ENCODE data around the gene GRHL1. TPM values are rescaled to one million over a fixed set of nuclear protein-coding genes. Genes with fewer than 3 reads are reported as not detected.

GRHL1 gene
- total RNA-seq, 1 experiment from 2014 or later = 11.6 TPM

DNA sequence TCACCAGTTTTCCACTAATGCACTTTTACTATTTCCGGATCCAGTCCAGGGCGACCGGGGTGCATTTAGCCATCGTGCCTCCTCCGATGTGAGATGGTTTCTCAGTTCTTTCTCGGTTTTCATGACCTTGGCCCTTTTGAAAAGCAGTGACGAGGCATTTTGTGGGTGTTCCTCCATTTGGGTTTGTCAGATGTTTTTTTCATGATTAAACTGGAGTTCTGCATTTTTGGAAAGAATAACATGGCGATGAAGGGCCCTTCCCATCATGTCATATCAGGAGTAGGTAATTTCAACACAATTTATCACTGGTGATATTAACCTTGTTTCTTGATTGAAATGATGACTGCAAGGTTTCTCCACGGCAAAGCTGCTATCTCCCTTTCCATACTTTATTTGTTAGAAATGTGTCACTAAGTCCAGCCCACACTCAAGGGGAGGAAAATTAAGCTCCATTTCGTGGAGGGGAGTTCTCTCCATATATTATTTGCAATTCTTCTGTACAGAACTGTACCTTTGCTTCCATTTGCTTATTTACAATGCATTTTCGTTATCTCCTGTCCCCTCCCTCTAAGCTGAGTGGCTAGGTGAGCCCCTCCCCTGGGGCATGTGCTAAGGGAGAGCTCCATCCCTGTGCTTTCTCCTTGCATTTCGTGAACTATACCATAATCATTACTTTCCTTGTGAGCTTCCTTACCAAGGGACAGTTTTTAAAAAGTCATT is 83.0 kb downstream of the GRHL1 start:
- no peaks in the 10 kb centered on the region for H3K27me3 ChIP-seq (replicated peaks; ENCODE audit: control insufficient read depth, insufficient read depth, low read length)
- H3K9me3 Mint-ChIP-seq (ENCODE audit: unreplicated experiment) = no peaks in the 10 kb centered on the region
- H3K4me1 Mint-ChIP-seq (ENCODE audit: low read depth, unreplicated experiment) = peaks cover 15% of the 10 kb centered on the region
- ChIA-PET CTCF (interaction anchor here (1.3 kb wide), 1 partner anchor 50 kb away, joined by 4 read pairs; no protein-coding TSS in a partner anchor), POLR2A (interaction anchor here (0.8 kb wide), 1 partner anchor 10 kb away, joined by 3 read pairs; no protein-coding TSS in a partner anchor)
- DNase-seq = no peak
- H3K27ac Mint-ChIP-seq (ENCODE audit: unreplicated experiment) = no peak overlapping the region
- H3K27me3 Mint-ChIP-seq (ENCODE audit: insufficient read depth, unreplicated experiment) = no peaks in the 10 kb centered on the region
- no peak overlapping the region for H3K4me3 Mint-ChIP-seq (ENCODE audit: unreplicated experiment)
- no peaks in the 10 kb centered on the region for H3K9me3 ChIP-seq
- intact Hi-C loops (cut with micrococcal nuclease; ENCODE audit: unreplicated experiment) = no loop called here
- no peak overlapping the region for H3K4me3 ChIP-seq (ENCODE audit: low read depth, low read length)
- BruUV-seq (replicated peaks) = no TSS peak
- no peaks in the 10 kb centered on the region for H3K36me3 Mint-ChIP-seq (ENCODE audit: insufficient read depth, unreplicated experiment)
- no peak for TF ChIP-seq CTCF (IDR thresholded peaks at IDR 0.05; ENCODE audit: insufficient read depth in 1 of 2, low read depth in 1 of 2, low read length in 1 of 2, severe bottlenecking in 1 of 2, unreplicated experiment in 1 of 2)
- H3K36me3 ChIP-seq (ENCODE audit: control insufficient read depth, insufficient read depth, low read length) = no peaks in the 10 kb centered on the region
- H3K4me1 ChIP-seq = no peaks in the 10 kb centered on the region

DNA sequence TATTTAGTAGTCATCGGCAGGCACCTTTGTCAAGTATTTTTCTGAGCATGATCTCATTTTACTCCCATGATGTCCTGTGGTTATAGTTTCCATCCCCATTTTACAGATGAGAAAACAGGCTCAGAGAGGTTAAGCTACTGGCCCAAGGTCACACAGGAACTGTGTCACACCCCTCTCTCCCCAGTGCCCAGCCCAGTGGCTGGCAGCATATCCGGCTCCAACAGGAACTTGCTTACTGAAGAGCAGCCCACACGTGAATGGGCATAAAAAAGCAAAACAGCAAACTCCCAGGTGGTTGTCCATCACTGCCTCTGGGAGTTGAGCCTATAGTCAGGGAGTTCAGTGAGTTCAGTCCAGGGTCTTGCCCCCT is 83.5 kb downstream of the GRHL1 start:
- H3K27me3 Mint-ChIP-seq (ENCODE audit: insufficient read depth, unreplicated experiment) = no peaks in the 10 kb centered on the region
- Histone ChIP-seq H3K4me1 (no peaks in the 10 kb centered on the region), H3K9me3 (no peaks in the 10 kb centered on the region), H3K4me3 (ENCODE audit: low read depth, low read length) (no peak overlapping the region), H3K27me3 (replicated peaks; ENCODE audit: control insufficient read depth, insufficient read depth, low read length) (no peaks in the 10 kb centered on the region), H3K36me3 (ENCODE audit: control insufficient read depth, insufficient read depth, low read length) (no peaks in the 10 kb centered on the region)
- H3K4me3 Mint-ChIP-seq (ENCODE audit: unreplicated experiment) = no peak overlapping the region
- DNase-seq = no peak
- peaks cover 11% of the 10 kb centered on the region for H3K4me1 Mint-ChIP-seq (ENCODE audit: low read depth, unreplicated experiment)
- no peak overlapping the region for H3K27ac Mint-ChIP-seq (ENCODE audit: unreplicated experiment)
- CTCF ChIA-PET = interaction anchor here (1.3 kb wide), 1 partner anchor 51 kb away, joined by 4 read pairs; no protein-coding TSS in a partner anchor
- no peaks in the 10 kb centered on the region for H3K36me3 Mint-ChIP-seq (ENCODE audit: insufficient read depth, unreplicated experiment)
- H3K9me3 Mint-ChIP-seq (ENCODE audit: unreplicated experiment) = no peaks in the 10 kb centered on the region
- POLR2A ChIA-PET = no interaction called here
- intact Hi-C loops (cut with micrococcal nuclease; ENCODE audit: unreplicated experiment) = no loop called here
- no peak for TF ChIP-seq CTCF (IDR thresholded peaks at IDR 0.05; ENCODE audit: insufficient read depth in 1 of 2, low read depth in 1 of 2, low read length in 1 of 2, severe bottlenecking in 1 of 2, unreplicated experiment in 1 of 2)
- BruUV-seq (replicated peaks) = no TSS peak

GRCh38 chr2:10035633-10036032 is 84.1 kb downstream of the GRHL1 start:
- Mint-ChIP-seq H3K36me3 (ENCODE audit: insufficient read depth, unreplicated experiment) (no peaks in the 10 kb centered on the region), H3K9me3 (ENCODE audit: unreplicated experiment) (no peaks in the 10 kb centered on the region), H3K4me3 (ENCODE audit: unreplicated experiment) (no peak overlapping the region), H3K27ac (ENCODE audit: unreplicated experiment) (no peak overlapping the region), H3K27me3 (ENCODE audit: insufficient read depth, unreplicated experiment) (no peaks in the 10 kb centered on the region), H3K4me1 (ENCODE audit: low read depth, unreplicated experiment) (peaks cover 8% of the 10 kb centered on the region)
- ChIA-PET POLR2A (no interaction called here), CTCF (interaction anchor here (0.7 to 1.3 kb wide), 2 partner anchors 10 to 51 kb away, joined by 3 to 4 read pairs; no protein-coding TSS in a partner anchor)
- Histone ChIP-seq H3K36me3 (ENCODE audit: control insufficient read depth, insufficient read depth, low read length) (no peaks in the 10 kb centered on the region), H3K4me3 (ENCODE audit: low read depth, low read length) (no peak overlapping the region), H3K4me1 (no peaks in the 10 kb centered on the region), H3K9me3 (no peaks in the 10 kb centered on the region), H3K27me3 (replicated peaks; ENCODE audit: control insufficient read depth, insufficient read depth, low read length) (no peaks in the 10 kb centered on the region)
- no peak for TF ChIP-seq CTCF (IDR thresholded peaks at IDR 0.05; ENCODE audit: insufficient read depth in 1 of 2, low read depth in 1 of 2, low read length in 1 of 2, severe bottlenecking in 1 of 2, unreplicated experiment in 1 of 2)
- intact Hi-C loops (cut with micrococcal nuclease; ENCODE audit: unreplicated experiment) = no loop called here
- BruUV-seq (replicated peaks) = no TSS peak
- no peak for DNase-seq

Measured in Caco-2 (cell line).